Right renal cortex interstitium (tissue), 3 donors: ENCODE measurements around the gene PTPN23. TPM values are rescaled to one million over a fixed set of nuclear protein-coding genes. Genes with fewer than 3 reads are reported as not detected.
"Not testable (repeated sequence)": the region's sequence is repeated elsewhere in the genome, so short reads cannot be mapped to it uniquely, and the experiment has no call there.

Source experiments
- DNase-seq, 3 donors: peaks; one replicate each; pipeline ENCODE4 v3.0.0-alpha.2; 2013; ENCODE audit warnings: low read depth in 3 of 3, low spot score in 2 of 3
- polyA plus RNA-seq, 3 donors: library from polyadenylated mRNA; unstranded; fragments of 120-200 nt; gene quantifications; one replicate each; pipeline ENCODE4 v1.2.1, GENCODE V29; 2013; ENCODE audit not compliant: insufficient read length in 3 of 3

Gene PTPN23
- polyA plus RNA-seq, 3 donors, result 19.0 to 21.9 (median 20.8) TPM

DNA sequence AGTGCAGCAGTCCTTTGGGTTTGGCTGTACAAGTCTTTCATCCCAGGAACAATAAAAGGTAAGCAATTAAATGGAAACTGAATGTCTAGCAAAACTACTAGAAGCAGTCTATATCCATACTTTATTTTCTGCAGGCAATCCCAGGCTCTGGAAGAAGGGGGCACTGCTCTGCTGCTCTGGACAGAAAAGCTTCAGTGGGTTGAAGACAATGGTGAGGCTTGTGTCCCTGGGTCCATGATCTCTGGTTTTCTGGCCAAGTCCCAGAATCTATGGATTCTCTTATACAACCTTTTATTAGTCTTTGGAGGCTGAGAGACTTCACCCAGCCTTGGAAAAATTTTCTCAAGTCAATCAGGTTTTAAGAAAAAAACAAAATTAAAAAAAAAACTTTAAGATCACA, 59.3 kb downstream of the PTPN23 start:
- DNase-seq, result no peak

DNA sequence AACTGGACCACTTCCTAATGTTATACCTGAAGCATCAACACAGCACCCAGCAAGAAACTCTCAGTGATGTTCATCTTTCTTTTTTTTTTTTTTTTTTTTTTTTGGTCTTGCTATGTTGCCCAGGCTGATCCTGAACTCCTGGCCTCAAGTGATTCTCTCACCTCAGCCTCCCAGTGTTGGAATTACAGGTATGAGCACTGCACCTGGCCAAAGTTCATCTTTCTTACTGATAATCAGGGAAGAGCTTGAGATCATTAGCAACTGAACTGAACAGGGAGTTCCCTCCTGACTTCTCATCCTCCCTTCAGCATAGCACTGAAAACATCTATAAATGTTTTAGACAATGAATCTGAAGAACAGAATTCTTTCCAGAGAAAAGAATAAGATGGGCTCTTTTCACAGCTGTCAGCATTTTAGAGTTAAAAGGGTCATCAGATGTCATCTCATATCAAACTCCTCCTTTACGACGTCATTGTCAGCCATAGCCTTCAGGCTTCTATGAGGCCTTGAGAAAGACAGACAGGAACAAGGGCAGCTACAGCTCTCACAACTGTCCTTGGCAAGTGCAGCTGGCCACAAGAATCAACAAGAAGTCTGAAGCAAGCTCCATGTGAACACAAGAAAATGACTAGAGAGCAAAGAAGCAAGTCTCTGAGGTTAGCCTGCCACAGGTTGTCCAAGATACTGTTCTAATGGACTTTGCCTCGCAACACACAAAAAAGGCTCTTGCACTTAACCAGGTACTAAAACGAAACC, 61.2 kb downstream of the PTPN23 start:
- no peak for DNase-seq

GRCh38 chr3:47443611-47443995, 62.8 kb downstream of the PTPN23 start:
- no peak for DNase-seq

DNA sequence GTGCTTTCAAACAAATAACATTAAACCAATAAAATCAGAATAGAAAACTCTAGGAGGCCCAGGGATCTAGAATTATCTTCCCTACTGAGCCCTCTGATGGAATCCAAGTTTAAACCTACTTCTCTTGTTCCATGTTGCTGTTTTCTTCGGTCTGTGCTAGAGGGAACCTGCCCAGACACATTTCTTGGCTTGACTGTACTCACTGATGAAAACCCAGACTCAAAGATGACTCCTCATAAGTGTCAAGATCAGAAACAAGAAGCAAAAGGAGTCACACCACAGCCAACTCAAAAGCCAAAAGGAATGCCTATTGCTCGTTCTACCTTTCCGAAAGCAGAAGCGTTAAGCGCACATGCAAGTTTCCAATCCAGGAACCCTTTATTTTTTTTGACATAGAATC, 63.3 kb downstream of the PTPN23 start:
- no peak for DNase-seq

GRCh38 chr3:47452453-47453215, 71.8 kb downstream of the PTPN23 start:
- DNase-seq, result no peak

DNA sequence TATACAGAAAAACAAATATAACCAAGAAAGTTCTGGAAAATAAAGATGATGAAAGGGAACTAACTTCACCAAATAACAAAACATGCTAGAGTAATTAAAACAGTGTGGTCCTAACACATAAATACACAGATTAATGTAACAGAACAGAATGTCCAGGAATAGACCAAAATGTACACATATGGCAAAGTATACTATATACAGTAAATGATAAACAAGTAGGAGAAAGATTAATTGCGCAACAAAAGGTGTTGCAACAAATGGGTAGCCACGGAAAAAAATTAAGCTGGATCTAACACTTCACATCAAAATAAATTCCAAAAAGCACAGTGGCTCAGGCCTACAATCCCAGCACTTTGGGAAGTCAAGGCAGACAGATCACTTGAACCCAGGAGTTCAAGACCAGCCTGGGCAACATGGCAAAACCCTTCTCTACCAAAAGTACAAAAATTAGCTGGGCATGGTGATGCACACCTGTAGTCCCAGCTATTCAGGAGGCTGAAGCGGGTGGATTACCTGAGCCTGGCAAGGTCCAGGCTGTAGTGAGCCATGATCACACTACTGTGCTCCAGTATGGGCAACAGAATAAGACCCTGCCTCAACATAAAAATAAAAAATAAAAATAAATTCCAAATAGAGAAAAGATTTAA, 75.1 kb downstream of the PTPN23 start:
- no peak for DNase-seq

- no peak for DNase-seq
Measured at GRCh38 chr3:47456984-47457383, 76.2 kb downstream of the PTPN23 start.

DNA sequence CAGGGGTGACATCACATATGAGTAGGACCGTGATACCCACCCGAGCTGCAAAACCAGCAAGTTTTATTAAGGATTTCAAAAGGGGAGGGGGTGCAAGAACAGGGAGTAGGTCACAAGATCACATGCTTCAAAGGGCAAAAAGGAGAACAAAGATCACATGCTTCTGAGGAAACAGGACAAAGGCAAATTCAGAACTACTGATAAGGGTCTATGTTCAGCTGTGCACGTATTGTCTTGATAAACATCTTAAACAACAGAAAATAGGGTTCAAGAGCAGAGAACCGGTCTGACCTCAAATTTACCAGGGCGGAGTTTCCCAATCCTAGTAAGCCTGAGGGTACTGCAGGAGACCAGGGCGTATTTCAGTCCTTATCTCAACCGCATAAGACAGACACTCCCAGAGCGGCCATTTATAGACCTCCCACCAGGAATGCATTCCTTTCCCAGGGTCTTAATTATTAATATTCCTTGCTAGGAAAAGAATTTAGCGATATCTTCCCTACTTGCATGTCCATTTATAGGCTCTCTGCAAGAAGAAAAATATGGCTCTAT, 78.8 kb downstream of the PTPN23 start:
- not testable (repeated sequence) for DNase-seq

Other genes with a start within 250 kb of the PTPN23 start
- 10 to 100 TPM; 66.4 to 80.7 (median 74.8) TPM for gene SETD2, start 216.9 kb upstream of the PTPN23 start, polyA plus RNA-seq
- gene KIF9, start 98.2 kb upstream of the PTPN23 start, polyA plus RNA-seq, result 10 to 100 TPM; 21.8 to 24.3 (median 22.7) TPM
- gene KLHL18, start 98.1 kb upstream of the PTPN23 start, polyA plus RNA-seq, result 10 to 100 TPM; 12.1 to 12.5 (median 12.2) TPM
- 10 to 100 TPM; 64.8 to 73.8 (median 67.7) TPM for gene SCAP, start 94.9 kb downstream of the PTPN23 start, polyA plus RNA-seq
- 10 to 100 TPM; 42.6 to 45.3 (median 44.6) TPM for gene ELP6, start 132.7 kb downstream of the PTPN23 start, polyA plus RNA-seq
- 1 to 10 TPM in 1 of 3 donors, under 1 TPM in 2; 0.82 to 1.1 (median 0.96) TPM for gene CSPG5, start 197.8 kb downstream of the PTPN23 start, polyA plus RNA-seq